PC-9 (cell line): Measurements from ENCODE around the gene NOP9. TPM values are rescaled to one million over a fixed set of nuclear protein-coding genes. Genes with fewer than 3 reads are reported as not detected.

ENCODE experiments used
- BruUV-seq: library from RNA; stranded (reverse); fragments of 400-500 nt; replicated peaks from 2 replicates; lab custom pipeline; 2021; lab: Mats Ljungman, UMichigan
- CTCF ChIA-PET: fragments of 300-600 bp; sonication (Branson Sonifier 250); formaldehyde crosslinking; loops from one replicate; lab custom pipeline; 2022; ENCODE audit warnings: antibody characterized with exemption; lab: Charles Lee
- POLR2A ChIA-PET: fragments of 300-600 bp; sonication (Branson Sonifier 250); formaldehyde crosslinking; loops from one replicate; lab custom pipeline; 2022; ENCODE audit warnings: antibody characterized with exemption; ENCODE audit not compliant: unreplicated experiment; lab: Charles Lee
- DNase-seq, 2 experiments: peaks; one replicate each; pipeline versions ENCODE4 v3.0.0 to v3.0.0-alpha.2; 2015 to 2022; ENCODE audit warnings: mixed read lengths in 1 of 2
- H2AFZ ChIP-seq: fragments of 200-600 bp; sonication (generic); 2 replicates; pipeline ENCODE4 v1.8.1; 2017; ENCODE audit warnings: antibody characterized with exemption
- H3F3A ChIP-seq: fragments of 200-600 bp; sonication (generic); 2 replicates; pipeline ENCODE4 v1.8.1; 2017; ENCODE audit warnings: antibody characterized with exemption, mild to moderate bottlenecking, low read depth; ENCODE audit not compliant: insufficient read depth
- H3K27ac ChIP-seq: fragments of 200-600 bp; sonication (generic); 2 replicates; pipeline ENCODE4 v1.6.1; 2016; ENCODE audit warnings: mixed run types
- H3K27me3 ChIP-seq: fragments of 200-600 bp; sonication (generic); 2 replicates; pipeline ENCODE4 v1.6.1; 2016; ENCODE audit warnings: low read depth, mixed run types; ENCODE audit not compliant: insufficient read depth
- H3K36me3 ChIP-seq: fragments of 200-600 bp; sonication (generic); 2 replicates; pipeline ENCODE4 v1.6.1; 2016; ENCODE audit warnings: low read depth, mixed run types
- H3K4me1 ChIP-seq: fragments of 200-600 bp; sonication (generic); replicated peaks from 2 replicates; pipeline ENCODE4 v1.6.1; 2016; ENCODE audit warnings: mixed run types; ENCODE audit not compliant: insufficient read depth
- H3K4me2 ChIP-seq: fragments of 200-600 bp; sonication (generic); 2 replicates; pipeline ENCODE4 v1.6.1; 2017; ENCODE audit warnings: mixed run types
- H3K4me3 ChIP-seq: fragments of 200-600 bp; sonication (generic); 2 replicates; pipeline ENCODE4 v1.6.1; 2016; ENCODE audit warnings: mixed run types
- H3K79me2 ChIP-seq: fragments of 200-600 bp; sonication (generic); 2 replicates; pipeline ENCODE4 v1.6.1; 2017; ENCODE audit warnings: low read depth, mixed run types
- H3K9me2 ChIP-seq: fragments of 200-600 bp; sonication (generic); 2 replicates; pipeline ENCODE4 v1.8.1; 2017; ENCODE audit warnings: mild to moderate bottlenecking; ENCODE audit not compliant: insufficient read depth
- H3K9me3 ChIP-seq: fragments of 200-600 bp; sonication (generic); 2 replicates; pipeline ENCODE4 v1.8.1; 2016; ENCODE audit warnings: low read depth; ENCODE audit not compliant: insufficient read depth
- H4K20me1 ChIP-seq: fragments of 200-600 bp; sonication (generic); 2 replicates; pipeline ENCODE4 v1.8.1; 2017; ENCODE audit not compliant: insufficient read depth
- CTCF ChIP-seq: fragments of 200-600 bp; sonication (generic); conservative IDR thresholded peaks from 2 replicates; pipeline ENCODE4 v1.6.1; 2017; ENCODE audit warnings: mixed run types, antibody characterized with exemption, mild to moderate bottlenecking, moderate library complexity
- EZH2 ChIP-seq: fragments of 200-600 bp; sonication (generic); IDR thresholded peaks from 2 replicates; pipeline ENCODE4 v1.8.0; 2017; ENCODE audit warnings: antibody characterized with exemption, low read depth
- intact Hi-C: fragments of 100-400 bp; cut with micrococcal nuclease; formaldehyde crosslinking; loops from one replicate; pipeline ENCODE4 v1.10.0; 2022; ENCODE audit not compliant: unreplicated experiment
- total RNA-seq: library from RNA; stranded (reverse); gene quantifications from 2 replicates; pipeline ENCODE4 v1.2.3, GENCODE V29; 2021

Gene NOP9
- total RNA-seq, 1 experiment from 2014 or later: 24.4 TPM

- no peaks in the 10 kb centered on the region for H3K27me3 ChIP-seq
- H3K9me3 ChIP-seq: no peaks in the 10 kb centered on the region
- no peaks in the 10 kb centered on the region for H4K20me1 ChIP-seq
- no peaks in the 10 kb centered on the region for H3K9me2 ChIP-seq
- no peaks in the 10 kb centered on the region for H3K36me3 ChIP-seq
- intact Hi-C loops: loop anchor here (2.0 kb wide), 1 partner anchor 31 kb away; the partner anchor contains the start of gene TINF2
- H3K27ac ChIP-seq: peak overlapping the region; percentile 75
- H3K4me2 ChIP-seq: peak overlapping the region; percentile 55
- ChIA-PET CTCF (interaction anchor here (0.6 to 1.0 kb wide), 4 partner anchors 11 to 180 kb away, joined by 3 to 4 read pairs (median 4); partner anchors contain the start of genes PCK2, TGM1 and TINF2), POLR2A (no interaction called here)
- H3F3A ChIP-seq: peaks cover 25% of the 10 kb centered on the region
- no peak overlapping the region for H3K4me3 ChIP-seq
- peaks cover 24% of the 10 kb centered on the region for H3K4me1 ChIP-seq
- no peak overlapping the region for H2AFZ ChIP-seq
- TF ChIP-seq EZH2 (no peak), CTCF (no peak)
- no TSS peak for BruUV-seq
- DNase-seq: peak; percentile 41 to 86
- no peaks in the 10 kb centered on the region for H3K79me2 ChIP-seq
These were observed 25.5 kb upstream of the NOP9 start for GRCh38 chr14:24274101-24274543.

GRCh38 chr14:24277071-24277470 lies 22.6 kb upstream of the NOP9 start:
- BruUV-seq: no TSS peak
- CTCF ChIA-PET: no interaction called here
- Histone ChIP-seq H3F3A (peaks cover 26% of the 10 kb centered on the region), H4K20me1 (no peaks in the 10 kb centered on the region), H2AFZ (no peak overlapping the region), H3K79me2 (no peaks in the 10 kb centered on the region), H3K9me2 (no peaks in the 10 kb centered on the region), H3K4me2 (no peak overlapping the region), H3K4me3 (no peak overlapping the region), H3K27me3 (no peaks in the 10 kb centered on the region), H3K27ac (no peak overlapping the region), H3K9me3 (no peaks in the 10 kb centered on the region), H3K36me3 (no peaks in the 10 kb centered on the region), H3K4me1 (peaks cover 22% of the 10 kb centered on the region)
- DNase-seq: no peak
- TF ChIP-seq EZH2 (no peak), CTCF (no peak)
- POLR2A ChIA-PET: no interaction called here
- intact Hi-C loops: no loop called here

GRCh38 chr14:24277606-24278321 lies 21.9 kb upstream of the NOP9 start:
- Histone ChIP-seq H3K4me2 (no peak overlapping the region), H3K9me3 (no peaks in the 10 kb centered on the region), H3K27me3 (no peaks in the 10 kb centered on the region), H3F3A (peaks cover 21% of the 10 kb centered on the region), H3K27ac (no peak overlapping the region), H3K4me1 (peaks cover 20% of the 10 kb centered on the region), H3K4me3 (no peak overlapping the region), H3K36me3 (no peaks in the 10 kb centered on the region), H4K20me1 (no peaks in the 10 kb centered on the region), H3K79me2 (no peaks in the 10 kb centered on the region), H2AFZ (no peak overlapping the region), H3K9me2 (no peaks in the 10 kb centered on the region)
- ChIA-PET POLR2A (no interaction called here), CTCF (no interaction called here)
- intact Hi-C loops: no loop called here
- TF ChIP-seq CTCF (no peak), EZH2 (no peak)
- no peak for DNase-seq
- BruUV-seq: no TSS peak
